Fibroblast of skin of scalp (primary cell): ENCODE results near the gene WDR49.

ENCODE experiments used
- DNase-seq: peaks from one replicate; pipeline ENCODE4 v3.0.0-alpha.2; 2013

The WDR49 gene

DNA sequence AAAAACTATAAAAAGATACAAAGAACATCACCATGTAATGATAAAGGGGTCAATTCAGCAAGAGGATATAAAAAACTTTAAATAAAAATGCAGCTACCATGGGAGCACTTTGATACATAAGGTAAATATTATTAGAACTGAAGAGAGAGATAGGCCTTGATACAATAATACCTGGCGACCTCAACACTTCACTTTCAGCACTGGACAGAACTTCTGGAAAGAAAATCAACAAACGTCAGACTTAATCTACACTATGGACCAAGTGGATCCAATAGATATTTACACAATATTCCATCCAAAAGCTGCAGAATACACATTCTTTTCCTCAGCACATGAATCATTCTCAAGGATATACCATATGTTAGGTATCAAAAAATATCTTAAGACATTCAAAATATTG is 42.0 kb downstream of the WDR49 start:
- DNase-seq, result no peak

DNA sequence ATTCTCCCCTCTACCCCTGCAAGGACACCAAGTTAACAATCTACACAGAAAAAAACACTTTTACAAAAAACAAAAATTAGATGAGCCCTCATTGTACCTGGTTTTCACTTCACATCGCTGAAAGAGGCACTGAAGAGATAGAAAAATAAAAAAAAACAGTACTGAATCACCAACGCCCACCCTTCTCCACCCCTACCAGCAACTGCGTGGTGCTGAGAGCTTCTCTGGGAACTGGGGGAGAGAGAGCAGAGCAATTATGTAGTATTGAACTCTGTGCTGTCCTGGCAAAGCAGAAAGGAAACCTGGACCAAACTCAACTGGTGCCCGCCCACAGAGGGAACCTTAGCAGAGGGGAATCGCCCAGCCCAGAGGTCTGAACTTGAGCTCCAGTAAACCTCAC is 44.6 kb downstream of the WDR49 start:
- no peak for DNase-seq

GRCh38 chr3:167606836-167607235 is 46.9 kb downstream of the WDR49 start:
- DNase-seq, result no peak

GRCh38 chr3:167605871-167606270 is 47.9 kb downstream of the WDR49 start:
- no peak for DNase-seq

DNA sequence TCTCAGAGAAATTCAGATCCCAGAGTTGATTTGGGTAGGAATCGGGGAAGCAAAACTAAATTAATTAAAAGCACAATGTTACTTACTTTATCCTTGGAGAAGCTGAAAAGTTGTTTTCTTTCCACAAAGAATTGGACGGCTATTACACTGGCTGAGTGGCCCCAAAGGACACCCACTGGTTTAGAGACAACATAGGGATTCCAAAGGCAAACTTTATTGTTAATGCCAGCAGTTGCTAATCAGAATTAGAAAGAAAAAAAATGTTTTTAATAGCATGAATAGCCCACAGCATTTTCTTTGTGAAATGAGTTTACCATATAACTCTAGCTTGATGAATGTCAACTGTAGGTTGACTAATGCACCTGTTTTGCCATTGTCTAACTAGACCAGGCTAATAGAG is 51.7 kb downstream of the WDR49 start:
- no peak for DNase-seq

- no peak for DNase-seq
These were observed 66.1 kb downstream of the WDR49 start for GRCh38 chr3:167587651-167588050.

GRCh38 chr3:167575000-167575600 is 78.6 kb downstream of the WDR49 start:
- no peak for DNase-seq

DNA sequence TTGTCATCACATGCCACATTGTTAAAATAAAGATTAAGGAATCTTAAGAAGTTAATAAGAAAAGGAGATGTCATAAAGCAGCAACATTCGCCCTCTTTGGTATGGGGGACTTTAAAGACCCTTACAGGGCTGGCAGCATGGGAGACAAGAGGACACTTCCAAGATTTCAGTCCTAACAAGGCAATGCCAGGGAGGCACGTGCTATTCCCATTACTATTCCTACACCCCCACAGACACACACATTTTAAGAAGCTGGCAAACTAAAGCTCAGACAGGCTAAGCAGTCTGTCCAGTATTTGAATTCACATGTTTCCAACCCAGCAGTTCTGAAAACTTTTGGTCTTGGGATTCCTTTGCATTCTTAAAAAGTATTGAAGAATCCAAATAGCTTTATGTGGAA is 80.8 kb downstream of the WDR49 start:
- DNase-seq, result no peak

GRCh38 chr3:167568634-167569033 is 85.1 kb downstream of the WDR49 start:
- DNase-seq, result no peak

DNA sequence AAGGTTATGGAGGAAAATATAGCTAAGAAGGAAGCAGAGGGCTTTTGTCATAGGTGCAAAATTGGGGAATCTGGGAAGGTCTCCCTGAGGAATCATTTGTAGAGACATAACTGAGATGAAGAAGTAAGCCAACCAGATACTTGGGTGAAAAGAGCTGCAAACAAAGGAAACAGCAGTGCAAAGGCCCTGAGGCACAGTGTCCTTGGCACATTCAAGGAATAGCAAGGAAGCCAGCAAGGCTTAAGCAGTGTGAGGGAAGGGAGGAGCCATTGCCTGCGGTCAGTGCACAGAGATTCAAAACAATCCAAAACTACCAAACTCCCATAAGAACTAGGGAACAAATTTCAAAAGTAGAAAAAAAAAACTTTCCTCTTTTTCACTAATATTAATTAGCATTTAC is 88.3 kb downstream of the WDR49 start:
- no peak for DNase-seq

DNA sequence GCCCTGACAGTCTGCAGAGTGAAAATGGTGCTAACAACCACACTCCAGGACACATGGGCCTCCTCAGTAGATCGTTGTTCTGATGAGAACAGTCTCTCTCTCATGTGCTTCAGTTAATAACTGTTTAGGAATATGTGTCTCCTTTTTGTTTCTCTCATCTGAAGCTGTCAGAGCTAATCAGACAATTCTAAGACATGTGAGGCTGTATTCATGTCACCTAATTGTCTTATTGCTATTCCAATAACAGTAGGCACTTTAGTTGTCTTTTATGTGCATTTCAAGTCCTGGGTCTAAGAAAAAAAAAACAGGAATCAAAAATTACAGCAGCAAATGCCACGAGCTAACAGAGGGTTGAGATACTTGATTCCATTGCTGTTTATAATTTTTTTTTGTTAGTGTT is 89.1 kb downstream of the WDR49 start:
- no peak for DNase-seq

DNA sequence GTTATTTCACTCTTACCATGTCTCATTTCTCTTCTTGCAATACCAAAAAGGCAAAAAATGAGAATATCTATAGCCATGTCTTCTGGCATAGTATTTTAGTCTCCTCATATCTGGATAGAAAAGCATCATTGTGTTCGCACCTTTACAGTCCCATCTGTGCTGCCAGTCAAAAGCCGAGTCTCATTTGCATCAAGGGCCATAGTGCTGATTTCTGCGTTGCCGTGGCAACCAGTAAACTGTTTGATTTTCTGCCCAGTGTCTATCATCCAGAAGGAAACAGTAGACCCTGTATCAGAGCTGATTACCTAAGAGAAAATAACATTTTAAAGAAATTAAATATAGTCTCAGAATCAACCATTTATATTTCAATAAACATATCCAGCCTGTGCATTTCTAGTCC is 93.8 kb downstream of the WDR49 start:
- no peak for DNase-seq

DNA sequence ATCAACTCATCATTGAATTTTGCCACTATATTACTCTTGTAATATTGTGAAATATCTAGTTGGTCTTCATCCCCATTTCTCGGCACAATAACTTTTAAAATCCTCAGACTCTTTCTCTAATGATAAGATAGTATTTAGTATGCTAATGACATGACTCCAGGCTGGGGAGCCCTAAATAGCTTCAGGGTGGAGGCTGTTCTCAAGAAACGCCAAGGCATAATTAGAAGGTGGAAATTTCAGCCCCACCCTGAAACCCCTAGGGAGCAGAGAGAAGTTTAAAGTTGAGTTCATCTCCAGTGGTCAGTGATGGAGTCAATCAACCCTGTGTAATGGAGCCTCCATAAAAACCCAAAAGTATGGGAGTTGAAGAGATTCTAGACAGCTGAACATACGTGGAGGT is 98.8 kb downstream of the WDR49 start:
- no peak for DNase-seq

DNA sequence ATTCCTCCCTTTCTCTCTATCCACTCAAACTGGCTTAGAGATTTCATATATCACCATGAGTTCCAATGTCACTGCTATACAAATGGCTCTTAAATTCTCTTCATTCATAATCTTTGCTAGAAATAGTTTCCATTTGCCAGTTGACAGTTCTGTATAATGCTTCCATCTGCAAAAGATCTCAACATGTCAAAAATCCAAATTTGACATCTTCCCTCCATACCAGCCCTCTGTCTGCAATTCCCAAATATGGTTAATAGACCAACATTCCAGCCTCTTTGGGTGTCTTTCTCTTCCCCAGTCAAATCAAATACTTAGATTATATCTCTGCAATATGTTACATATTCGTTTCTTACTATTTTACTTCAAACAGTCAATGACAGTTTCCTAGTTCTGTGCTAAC is 115.7 kb downstream of the WDR49 start:
- DNase-seq, result no peak

- no peak for DNase-seq
These were observed 132.8 kb downstream of the WDR49 start for GRCh38 chr3:167521006-167521355.

GRCh38 chr3:167520266-167521005 is 133.3 kb downstream of the WDR49 start:
- no peak for DNase-seq

- no peak for DNase-seq
These were observed 145.8 kb downstream of the WDR49 start for GRCh38 chr3:167507954-167508353.

DNA sequence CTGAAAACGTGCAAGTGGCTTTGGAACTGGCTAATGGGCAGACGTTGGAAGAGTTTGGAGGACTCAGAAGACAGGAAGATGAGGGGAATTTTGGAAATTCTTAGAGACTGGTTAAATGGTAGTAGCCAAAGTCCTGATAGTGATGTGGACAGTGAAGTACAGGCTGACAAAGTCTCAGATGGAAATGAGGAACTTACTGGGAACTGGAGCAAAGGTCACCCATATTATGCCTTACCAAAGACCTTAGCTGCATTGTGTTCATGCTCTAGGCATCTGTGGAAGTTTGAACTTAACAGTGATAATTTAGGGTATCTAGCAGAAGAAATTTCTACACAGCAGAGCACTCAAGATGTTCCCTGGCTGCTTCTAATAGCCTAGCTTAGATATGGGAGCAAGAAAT is 151.3 kb downstream of the WDR49 start:
- no peak for DNase-seq

DNA sequence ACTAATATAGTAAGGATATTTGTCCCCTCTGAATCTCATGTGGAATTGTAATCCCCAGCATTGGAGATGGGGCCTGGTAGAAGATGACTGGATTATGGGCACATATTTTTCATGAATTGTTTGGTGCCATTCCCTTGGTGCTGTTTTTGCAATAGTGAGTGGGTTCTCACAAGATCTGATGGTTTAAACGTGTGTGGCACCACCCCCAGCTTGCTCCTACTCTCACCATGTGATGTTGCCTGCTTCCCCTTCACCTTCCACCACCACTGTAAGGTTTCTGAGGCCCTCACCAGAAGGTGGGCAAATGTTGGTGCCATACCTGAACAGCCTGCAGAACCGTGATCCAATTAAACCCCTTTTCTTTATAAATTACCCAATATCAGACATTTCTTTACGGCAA is 151.8 kb downstream of the WDR49 start:
- DNase-seq, result no peak

DNA sequence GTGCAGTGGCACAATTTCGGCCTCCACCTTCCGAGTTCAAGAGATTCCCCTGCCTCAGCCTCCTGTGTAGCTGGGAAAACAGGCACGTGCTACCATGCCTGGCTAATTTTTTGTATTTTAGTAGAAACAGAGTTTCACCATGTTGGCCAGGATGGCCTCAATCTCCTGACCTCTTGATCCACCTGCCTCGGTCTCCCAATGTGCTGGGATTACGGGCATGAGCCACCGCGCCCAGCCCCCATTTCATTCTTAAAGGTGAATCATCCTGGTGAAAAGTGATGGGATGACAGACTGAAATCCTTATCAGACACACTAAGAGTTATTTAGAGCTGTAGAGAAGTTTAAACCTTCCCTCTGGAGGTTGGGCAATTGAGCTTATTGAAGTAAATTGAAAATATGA is 155.8 kb downstream of the WDR49 start:
- DNase-seq, result no peak

GRCh38 chr3:167493244-167493643 is 160.5 kb downstream of the WDR49 start:
- DNase-seq, result no peak

DNA sequence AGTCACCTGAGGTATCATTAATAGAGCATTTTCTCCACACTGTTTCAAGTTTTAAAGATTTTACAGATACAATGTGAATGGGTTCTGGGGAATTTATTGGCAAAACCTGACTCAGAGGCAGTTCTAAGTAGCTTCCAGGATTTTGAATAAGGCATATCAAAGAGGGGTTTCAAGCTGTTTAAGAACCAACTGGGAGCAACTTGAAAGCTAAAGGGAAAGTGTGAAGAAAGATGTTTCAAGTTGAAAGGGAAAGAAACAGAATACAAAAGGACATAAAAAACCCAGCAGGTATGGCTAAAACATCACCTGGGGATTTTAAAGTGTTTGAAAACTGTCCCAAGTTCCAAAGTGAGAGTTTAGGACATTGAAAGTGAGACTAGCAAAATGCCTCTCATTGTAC is 162.1 kb downstream of the WDR49 start:
- no peak for DNase-seq

- DNase-seq, result no peak
These were observed 164.2 kb downstream of the WDR49 start for GRCh38 chr3:167489571-167489970.

DNA sequence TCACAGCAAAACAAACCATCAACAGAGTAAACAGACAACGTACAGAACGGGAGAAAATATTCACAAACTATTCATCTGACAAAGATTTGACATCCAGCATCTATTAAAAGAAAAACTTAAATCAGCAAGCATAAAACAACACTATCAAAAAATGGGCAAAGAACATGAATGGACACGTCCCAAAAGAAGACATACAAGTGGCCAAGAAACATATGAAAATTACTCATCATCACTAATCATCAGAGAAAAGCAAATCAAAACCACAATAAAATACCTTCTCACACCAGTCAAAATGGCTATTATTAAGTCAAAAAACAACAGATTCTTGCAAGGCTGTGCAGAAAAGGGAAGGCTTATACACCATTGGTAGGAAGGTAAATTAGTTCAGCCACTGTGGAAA is 166.2 kb downstream of the WDR49 start:
- DNase-seq, result no peak

DNA sequence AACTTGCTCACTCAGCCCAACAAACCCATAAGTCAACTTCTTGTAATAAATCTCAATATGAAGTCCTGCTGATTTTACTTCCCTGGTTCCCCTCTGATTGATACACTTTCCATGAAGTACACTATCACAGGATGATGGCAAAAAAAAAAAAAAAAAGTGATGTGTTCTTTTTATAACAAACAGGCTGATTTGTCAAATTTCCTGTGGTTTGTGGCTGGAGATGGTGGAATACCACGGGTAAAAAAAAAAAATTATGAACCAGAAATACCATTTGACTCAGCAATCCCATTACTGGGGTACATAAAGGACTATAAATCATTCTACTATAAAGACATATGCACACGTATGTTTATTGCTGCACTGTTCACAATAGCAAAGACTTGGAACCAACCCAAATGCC is 169.2 kb downstream of the WDR49 start:
- DNase-seq, result no peak
